Measurements from ENCODE around the gene CHN2.
A peak's percentile ranks its signal among the peaks of the same experiment; 100 is the strongest.

The CHN2 gene

DNA sequence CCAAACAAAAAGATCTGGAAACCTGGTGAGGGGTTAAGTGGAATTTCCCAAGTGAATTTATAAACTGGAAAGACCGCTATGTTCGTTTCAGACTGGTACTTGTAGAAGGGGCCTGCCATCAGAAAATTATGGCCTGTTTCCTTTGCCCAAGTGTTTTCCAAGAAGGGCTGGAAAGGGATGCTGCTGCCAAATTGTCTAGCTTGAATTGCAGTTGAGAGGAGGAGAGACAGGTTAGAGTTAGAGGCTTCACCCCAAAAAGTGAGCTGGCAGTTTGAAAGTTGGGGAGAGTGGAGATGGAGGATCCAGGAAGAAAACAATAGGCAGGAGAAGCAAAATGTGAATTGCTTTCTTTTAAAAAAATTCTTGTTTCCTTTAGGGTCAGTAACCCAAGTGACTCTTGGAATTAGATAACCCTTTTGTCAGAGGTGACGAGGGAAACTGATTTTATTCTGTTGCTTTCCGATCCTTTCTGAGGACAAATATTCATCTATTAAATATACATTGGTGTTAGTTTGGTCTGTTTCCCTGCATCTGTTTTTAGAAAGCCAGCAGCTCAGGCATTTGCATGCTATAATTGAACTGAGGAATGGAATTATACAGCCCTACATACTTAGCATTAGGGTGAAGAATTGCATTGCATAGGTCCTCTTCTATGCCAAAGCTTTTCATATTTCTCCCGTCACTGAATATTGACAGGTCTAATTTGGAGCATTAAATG, 286.5 kb downstream of the CHN2 start:
- DNase-seq = no peak

- peak; percentile 17 for DNase-seq
Measured at GRCh38 chr7:29482056-29482455, 287.5 kb downstream of the CHN2 start.

- no peak for DNase-seq
Measured at GRCh38 chr7:29483219-29484104, 288.9 kb downstream of the CHN2 start.

DNA sequence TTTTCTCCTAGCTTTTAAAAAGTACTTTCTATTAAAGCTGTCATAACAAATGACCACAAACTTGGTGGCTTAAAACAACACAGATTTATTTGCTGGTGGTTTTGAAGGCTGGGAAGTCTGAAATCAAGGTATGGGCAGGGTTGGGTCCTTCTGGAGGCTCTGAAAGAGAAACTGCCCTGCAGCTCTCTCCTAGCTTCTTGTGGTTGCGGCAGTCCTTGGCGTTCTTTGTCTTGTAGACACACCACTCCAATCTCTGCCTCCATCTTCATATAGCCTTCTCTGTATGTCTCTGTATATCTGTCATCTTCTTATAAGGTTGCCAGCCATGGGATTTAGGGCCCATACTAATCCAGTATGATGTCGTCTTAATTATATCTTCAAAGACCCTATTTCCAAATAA, 289.7 kb downstream of the CHN2 start:
- no peak for DNase-seq

GRCh38 chr7:29485339-29486190, 291.0 kb downstream of the CHN2 start:
- DNase-seq = peak; percentile 26

DNA sequence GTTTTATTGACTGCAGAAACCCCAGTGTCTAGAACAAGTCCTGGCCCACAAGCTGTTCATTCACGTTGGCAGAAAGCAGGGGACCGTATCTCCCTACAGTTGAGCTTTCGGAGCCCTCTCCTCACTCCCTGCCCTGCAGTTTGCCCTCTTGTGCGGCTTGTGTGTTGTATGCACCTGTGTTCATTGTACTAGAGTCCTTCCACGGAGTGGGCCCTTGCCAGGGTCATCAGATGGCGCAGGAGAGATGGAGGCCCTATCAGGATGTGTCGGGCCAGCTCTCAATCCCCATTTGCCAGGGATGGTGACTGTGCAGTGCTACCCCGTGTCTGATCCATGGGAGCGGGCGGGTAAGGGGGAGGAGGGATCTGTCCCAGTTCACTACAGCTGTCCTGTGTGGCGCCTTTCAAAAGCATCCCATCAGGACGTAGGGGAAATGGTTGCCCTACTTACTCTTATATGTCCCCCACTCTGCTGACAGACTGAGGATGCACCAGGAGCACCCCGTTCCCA, 291.7 kb downstream of the CHN2 start:
- DNase-seq = no peak

DNA sequence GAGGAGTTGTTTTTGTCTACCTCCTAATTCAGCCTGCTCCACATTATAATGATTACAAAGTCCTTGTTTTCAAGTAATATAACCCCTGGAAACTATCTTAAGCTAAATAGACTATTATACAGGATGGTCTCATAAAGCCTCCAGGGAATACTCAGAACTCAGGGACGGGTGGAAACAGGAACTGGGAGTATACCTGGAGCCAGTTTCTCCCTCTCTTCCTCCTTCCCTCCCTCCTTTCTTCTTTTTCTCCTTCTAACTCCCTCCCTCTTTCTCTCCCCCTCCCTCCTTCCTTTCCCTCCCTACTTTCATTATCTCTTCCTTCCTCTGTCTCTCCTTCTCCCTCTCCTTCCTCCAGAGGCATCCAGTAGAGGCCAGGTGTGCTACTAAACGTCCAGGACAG, 292.8 kb downstream of the CHN2 start:
- DNase-seq = no peak

DNA sequence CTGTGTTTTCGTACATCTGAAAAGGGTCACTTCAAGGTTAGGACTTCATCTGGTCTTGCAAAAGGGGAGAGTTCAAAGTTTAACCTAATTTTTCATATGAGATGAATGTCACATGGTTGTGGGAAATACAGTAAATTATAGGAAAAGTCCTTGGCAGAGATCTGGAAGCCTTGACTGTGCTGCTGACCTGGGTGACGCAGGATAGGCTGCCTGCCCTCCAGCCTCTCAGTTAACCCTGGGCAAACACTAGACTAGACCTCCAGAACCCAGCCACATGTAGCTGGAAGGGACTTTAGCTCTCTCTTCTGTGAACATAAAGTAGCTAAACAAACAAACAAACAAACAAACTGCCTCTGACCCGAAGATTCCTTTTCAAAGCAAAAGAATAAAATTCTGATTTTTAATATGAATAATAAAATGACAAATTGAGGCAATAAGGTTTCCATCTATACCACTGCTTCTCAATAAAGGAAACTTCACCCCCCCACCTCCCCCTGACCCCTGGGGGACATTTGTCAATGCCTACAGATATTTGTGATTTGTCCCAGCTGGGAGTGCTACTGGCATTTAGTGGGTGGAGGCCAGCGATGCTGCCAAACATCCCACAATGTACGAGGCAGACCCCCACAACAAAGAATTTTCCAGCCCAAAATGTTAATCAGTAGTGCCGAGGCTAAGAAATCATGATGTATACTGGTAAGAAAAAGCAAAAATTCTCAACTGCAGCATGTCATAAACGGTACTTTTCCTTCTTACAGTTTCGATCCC, 293.8 kb downstream of the CHN2 start:
- DNase-seq = no peak

GRCh38 chr7:29488977-29489376, 294.4 kb downstream of the CHN2 start:
- DNase-seq = no peak

DNA sequence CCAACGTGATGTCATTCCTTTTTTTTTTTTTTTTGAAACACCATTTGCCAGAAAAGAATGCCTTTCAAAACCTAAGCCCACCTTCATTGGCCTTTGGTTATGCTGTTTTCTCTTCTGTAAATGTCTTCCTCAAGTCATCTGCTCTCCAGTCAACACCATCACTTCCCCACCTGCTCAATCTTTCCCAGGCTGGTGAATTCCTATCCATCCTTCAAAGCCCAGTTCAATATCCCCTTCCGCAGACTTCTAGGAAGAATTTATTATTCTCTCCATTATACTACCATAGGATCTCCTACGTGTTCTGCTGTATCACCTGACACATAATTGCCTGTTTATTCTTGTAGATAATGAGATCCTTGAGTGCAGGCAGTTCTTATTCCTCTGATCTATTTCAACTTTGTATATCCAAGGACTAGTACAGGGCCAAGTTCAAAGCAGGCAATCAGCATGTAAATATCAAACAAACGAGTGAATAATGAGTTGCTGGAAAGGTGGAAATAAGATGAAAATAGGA, 295.6 kb downstream of the CHN2 start:
- DNase-seq = no peak

- DNase-seq = no peak
Measured at GRCh38 chr7:29494350-29494749, 299.8 kb downstream of the CHN2 start.

DNA sequence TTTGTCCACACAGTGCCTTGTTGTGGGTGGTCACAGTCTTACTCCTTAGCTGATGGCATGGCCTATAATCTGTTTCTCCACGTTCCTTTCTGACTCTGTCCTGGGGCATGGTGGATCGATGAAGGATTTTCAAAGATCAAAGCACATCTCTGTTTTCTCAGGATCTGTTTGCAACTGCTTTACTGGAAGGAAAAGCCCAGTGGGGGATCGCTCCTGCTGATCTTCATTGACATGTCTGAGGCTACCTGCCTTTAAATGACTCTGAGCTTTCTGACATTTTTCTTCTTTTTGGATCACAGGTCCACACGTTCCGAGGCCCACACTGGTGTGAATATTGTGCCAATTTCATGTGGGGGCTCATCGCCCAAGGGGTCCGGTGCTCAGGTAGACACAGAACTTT, 301.1 kb downstream of the CHN2 start:
- no peak for DNase-seq

GRCh38 chr7:29496355-29497020, 301.9 kb downstream of the CHN2 start:
- no peak for DNase-seq

GRCh38 chr7:29499932-29500331, 305.4 kb downstream of the CHN2 start:
- DNase-seq = no peak

DNA sequence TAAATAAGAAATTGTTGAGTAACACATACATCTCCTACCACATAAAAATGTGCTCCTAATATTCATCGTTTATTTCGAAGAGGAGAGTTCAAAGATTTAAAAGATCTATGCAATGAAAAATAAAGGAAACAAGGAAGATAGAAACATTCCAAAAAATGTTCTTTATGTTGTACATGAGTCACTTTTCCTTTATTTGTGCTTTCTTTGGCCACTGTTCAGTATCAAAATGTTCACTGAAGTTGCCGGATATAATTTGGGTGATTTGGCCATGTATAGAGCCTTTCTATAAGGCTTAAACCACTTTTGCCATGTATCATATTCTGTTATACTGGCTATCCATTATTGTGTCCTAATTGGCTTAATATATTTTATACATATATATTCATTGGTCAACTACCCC, 306.1 kb downstream of the CHN2 start:
- no peak for DNase-seq

GRCh38 chr7:29502133-29502532, 307.6 kb downstream of the CHN2 start:
- DNase-seq = no peak

GRCh38 chr7:29505931-29506330, 311.4 kb downstream of the CHN2 start:
- DNase-seq = no peak

DNA sequence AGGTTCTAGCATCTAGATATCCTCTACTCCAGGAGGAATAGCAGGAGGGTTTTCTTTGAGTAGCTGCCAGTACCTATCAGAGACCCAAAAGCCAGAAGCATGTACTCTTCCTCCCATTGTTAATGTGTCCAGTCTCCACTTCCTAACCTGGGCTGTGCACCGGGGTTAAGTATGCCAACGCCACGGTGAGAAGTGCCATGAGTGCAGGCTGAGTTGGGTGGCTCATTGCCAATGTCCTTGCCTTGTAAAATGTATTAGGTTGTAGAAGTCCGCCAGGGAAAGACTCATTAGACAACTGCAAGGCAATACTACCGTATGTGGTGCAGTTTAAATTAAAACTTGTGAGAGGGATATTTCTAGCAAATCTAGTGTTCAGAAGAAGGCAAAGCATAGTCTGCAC, 314.0 kb downstream of the CHN2 start:
- no peak for DNase-seq

GRCh38 chr7:29510028-29510427, 315.5 kb downstream of the CHN2 start:
- DNase-seq = no peak

DNA sequence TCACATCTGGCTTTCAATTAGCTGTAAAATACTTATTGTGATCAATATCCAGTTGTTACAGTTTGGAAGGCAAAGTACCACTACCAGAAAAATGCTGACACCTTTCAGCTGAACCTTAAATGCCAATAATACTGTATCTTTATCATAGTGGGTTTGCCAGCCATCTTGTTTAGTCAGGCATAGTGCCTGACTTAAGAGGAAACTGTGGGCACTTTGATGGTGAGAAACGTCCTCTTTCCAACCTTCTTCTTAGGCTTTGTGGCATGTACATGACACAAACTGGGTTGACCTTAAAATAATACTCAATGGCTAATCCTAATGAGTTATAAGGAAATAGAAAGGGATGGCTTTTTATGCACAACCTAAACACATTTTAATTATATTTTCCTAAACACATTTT, 316.8 kb downstream of the CHN2 start:
- no peak for DNase-seq

- DNase-seq = no peak
Measured at GRCh38 chr7:29511851-29512250, 317.3 kb downstream of the CHN2 start.

DNA sequence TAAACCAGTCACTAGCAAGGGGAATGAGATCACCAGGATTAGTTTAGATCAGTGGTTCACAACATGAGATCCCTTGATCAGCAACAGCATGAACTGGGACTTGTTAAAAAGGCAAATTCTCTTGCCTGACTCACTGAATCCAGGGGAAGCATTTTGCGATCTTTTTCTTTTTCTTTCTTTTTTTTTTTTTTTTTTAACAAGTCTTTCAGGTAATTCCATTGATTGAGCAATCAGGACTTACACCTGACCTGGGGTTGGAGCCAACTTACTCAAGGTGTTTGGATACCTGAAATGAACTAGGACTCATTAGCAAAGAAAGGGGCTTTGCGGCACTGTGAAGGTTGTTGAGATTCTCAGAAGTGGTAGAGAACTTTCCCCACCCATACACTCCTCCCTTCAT, 321.9 kb downstream of the CHN2 start:
- DNase-seq = no peak
